Natural killer cell (primary cell): ENCODE measurements around the gene USP6NL. TPM values are rescaled to one million over a fixed set of nuclear protein-coding genes. Genes with fewer than 3 reads are reported as not detected.

Source experiments
- ATAC-seq, 3 donors: fragments of 150-1000 bp in 2 of 3; fragments of 200-7000 bp in 1 of 3; cut with Tn5 transposase; 1 replicate in 1 of 3; 2 replicates in 2 of 3; pipeline ENCODE4 v1.10.0; 2021; ENCODE audit warnings: mild to moderate bottlenecking in 2 of 3, moderate library complexity in 2 of 3
- DNase-seq, 2 donors: peaks; one replicate each; pipeline versions ENCODE4 v3.0.0 to v3.0.0-alpha.2; 2013 to 2021; ENCODE audit warnings: mixed read lengths in 1 of 2
- H3K27ac ChIP-seq: one replicate; pipeline ENCODE4 v1.5.1; 2013; ENCODE audit warnings: mild to moderate bottlenecking, low read length
- H3K27me3 ChIP-seq: one replicate; pipeline ENCODE4 v1.6.1; 2013; ENCODE audit warnings: low read length; ENCODE audit not compliant: control insufficient read depth, insufficient read depth
- H3K36me3 ChIP-seq: one replicate; pipeline ENCODE4 v1.6.1; 2013; ENCODE audit warnings: low read length; ENCODE audit not compliant: control insufficient read depth, insufficient read depth
- H3K4me1 ChIP-seq: one replicate; pipeline ENCODE4 v1.6.1; 2013; ENCODE audit warnings: low read length; ENCODE audit not compliant: control insufficient read depth, insufficient read depth
- H3K4me3 ChIP-seq: one replicate; pipeline ENCODE4 v1.5.1; 2013; ENCODE audit warnings: low read length
- H3K9me3 ChIP-seq: one replicate; pipeline ENCODE4 v1.6.1; 2013; ENCODE audit warnings: low read length; ENCODE audit not compliant: control insufficient read depth, insufficient read depth
- H3K27ac Mint-ChIP-seq, 2 donors: one replicate each; pipeline ENCODE4 v1.8.0; 2022; ENCODE audit warnings: mild to moderate bottlenecking in 2 of 2, mixed read lengths in 2 of 2, moderate library complexity in 1 of 2
- H3K27me3 Mint-ChIP-seq, 2 donors: one replicate each; pipeline ENCODE4 v1.8.0; 2022; ENCODE audit warnings: low read depth in 2 of 2, mixed read lengths in 2 of 2
- H3K36me3 Mint-ChIP-seq: one replicate; pipeline ENCODE4 v1.8.0; 2022; ENCODE audit warnings: mixed read lengths
- H3K4me1 Mint-ChIP-seq, 2 donors: one replicate each; pipeline ENCODE4 v1.8.0; 2022; ENCODE audit warnings: mixed read lengths in 2 of 2
- H3K4me3 Mint-ChIP-seq: one replicate; pipeline ENCODE4 v1.8.0; 2022; ENCODE audit warnings: mild to moderate bottlenecking, moderate library complexity, mixed read lengths
- H3K9me3 Mint-ChIP-seq, 2 donors: one replicate each; pipeline ENCODE4 v1.8.0; 2022; ENCODE audit warnings: mixed read lengths in 2 of 2
- WGBS: methylation state at CpG from one replicate; pipeline ENCODE4 v1.1.7; 2013; ENCODE audit warnings: missing lambda C conversion rate; ENCODE audit not compliant: insufficient coverage; 5-methylcytosine and 5-hydroxymethylcytosine counted together
- intact Hi-C: fragments of 100-400 bp; cut with micrococcal nuclease; formaldehyde crosslinking; loops from one replicate; pipeline ENCODE4 v1.14.2; 2022
- total RNA-seq, 4 donors: library from RNA; stranded (reverse); fragments of 120-200 nt in 1 of 4; gene quantifications; one replicate each; pipeline versions ENCODE4 v1.2.3 to v1.2.4, GENCODE V29; 2013 to 2022
- TF ChIP-seq, protein P1 (sequence below): fragments of 200-600 bp; IDR thresholded peaks from one replicate; pipeline ENCODE4 v1.8.0; 2022; ENCODE audit warnings: antibody characterized with exemption

The USP6NL gene
- total RNA-seq, 3 donors from 2014 or later (not counting 1 experiment from before 2014, with no cell fraction given): 2.3 to 3.7 (median 2.5) TPM

DNA sequence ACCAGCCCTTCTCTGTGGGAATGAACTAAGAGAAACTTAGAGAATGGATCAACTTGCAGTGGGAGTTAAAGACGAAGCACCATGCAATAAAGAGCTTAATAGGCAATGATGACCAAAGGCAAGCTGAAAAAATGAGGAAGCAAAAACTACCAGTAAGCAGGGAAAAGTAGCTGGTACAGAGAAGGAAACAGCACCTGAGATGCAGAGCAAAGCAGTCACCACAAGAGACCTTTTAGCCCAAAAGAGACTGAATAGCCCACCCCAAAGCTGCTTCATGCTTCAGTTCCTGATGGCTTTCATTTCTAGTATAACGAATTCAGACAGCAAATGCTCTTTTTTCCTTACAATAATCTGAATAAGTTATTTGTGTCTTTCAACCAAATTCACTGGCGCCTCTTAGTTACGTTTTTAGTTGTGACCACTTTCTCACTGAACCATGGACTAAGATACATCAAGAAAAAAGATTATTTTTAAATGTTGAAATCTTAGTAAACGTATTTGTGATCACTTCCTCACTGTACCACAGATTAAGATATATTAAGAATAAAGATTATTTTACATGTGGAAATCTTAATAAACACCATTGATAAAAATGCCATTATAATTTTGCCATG lies 76.0 kb downstream of the USP6NL start:
- Histone ChIP-seq H3K27ac (no peak overlapping the region), H3K4me3 (no peak overlapping the region), H3K36me3 (no peaks in the 10 kb centered on the region), H3K4me1 (no peaks in the 10 kb centered on the region), H3K27me3 (no peaks in the 10 kb centered on the region), H3K9me3 (no peaks in the 10 kb centered on the region)
- no peaks in the 10 kb centered on the region for H3K27me3 Mint-ChIP-seq
- no peaks in the 10 kb centered on the region for H3K9me3 Mint-ChIP-seq
- H3K4me3 Mint-ChIP-seq: no peak overlapping the region
- DNase-seq (no peak), ATAC-seq (no peak)
- no peak overlapping the region for H3K27ac Mint-ChIP-seq
- WGBS: 57% methylated on average over 2 of the region's 5 CpGs
- H3K4me1 Mint-ChIP-seq: no peaks in the 10 kb centered on the region
- intact Hi-C loops: no loop called here
- H3K36me3 Mint-ChIP-seq: no peaks in the 10 kb centered on the region
- TF ChIP-seq, protein P1, sequence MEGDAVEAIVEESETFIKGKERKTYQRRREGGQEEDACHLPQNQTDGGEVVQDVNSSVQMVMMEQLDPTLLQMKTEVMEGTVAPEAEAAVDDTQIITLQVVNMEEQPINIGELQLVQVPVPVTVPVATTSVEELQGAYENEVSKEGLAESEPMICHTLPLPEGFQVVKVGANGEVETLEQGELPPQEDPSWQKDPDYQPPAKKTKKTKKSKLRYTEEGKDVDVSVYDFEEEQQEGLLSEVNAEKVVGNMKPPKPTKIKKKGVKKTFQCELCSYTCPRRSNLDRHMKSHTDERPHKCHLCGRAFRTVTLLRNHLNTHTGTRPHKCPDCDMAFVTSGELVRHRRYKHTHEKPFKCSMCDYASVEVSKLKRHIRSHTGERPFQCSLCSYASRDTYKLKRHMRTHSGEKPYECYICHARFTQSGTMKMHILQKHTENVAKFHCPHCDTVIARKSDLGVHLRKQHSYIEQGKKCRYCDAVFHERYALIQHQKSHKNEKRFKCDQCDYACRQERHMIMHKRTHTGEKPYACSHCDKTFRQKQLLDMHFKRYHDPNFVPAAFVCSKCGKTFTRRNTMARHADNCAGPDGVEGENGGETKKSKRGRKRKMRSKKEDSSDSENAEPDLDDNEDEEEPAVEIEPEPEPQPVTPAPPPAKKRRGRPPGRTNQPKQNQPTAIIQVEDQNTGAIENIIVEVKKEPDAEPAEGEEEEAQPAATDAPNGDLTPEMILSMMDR: no peak

DNA sequence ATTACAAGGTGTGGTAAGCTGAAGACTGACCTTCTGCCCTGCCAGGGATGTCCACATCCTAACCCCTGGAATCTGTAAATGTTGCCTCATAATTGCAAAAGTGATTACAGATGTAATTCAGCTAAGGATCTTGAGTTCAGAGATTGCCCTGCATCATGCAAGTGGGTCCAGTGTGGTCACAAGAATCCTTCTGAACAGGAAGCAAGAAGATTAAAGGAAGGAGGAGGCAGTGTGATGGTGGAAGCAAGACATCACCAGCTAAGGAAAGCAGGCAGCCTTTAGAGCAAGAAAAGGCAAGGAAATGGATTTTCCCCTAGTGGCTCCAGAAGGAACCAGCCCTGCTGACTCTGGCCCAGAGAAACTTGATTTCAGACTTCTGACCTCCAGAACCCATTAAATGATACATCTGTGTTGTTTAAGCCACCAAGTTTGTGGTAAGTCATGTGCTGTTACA lies 78.1 kb downstream of the USP6NL start:
- Histone ChIP-seq H3K4me1 (no peaks in the 10 kb centered on the region), H3K27ac (no peak overlapping the region), H3K4me3 (no peak overlapping the region), H3K36me3 (no peaks in the 10 kb centered on the region), H3K9me3 (no peaks in the 10 kb centered on the region), H3K27me3 (no peaks in the 10 kb centered on the region)
- ATAC-seq (no peak), DNase-seq (no peak)
- H3K27ac Mint-ChIP-seq: no peak overlapping the region
- no peaks in the 10 kb centered on the region for H3K27me3 Mint-ChIP-seq
- intact Hi-C loops: no loop called here
- H3K36me3 Mint-ChIP-seq: no peaks in the 10 kb centered on the region
- no peak overlapping the region for H3K4me3 Mint-ChIP-seq
- no peaks in the 10 kb centered on the region for H3K9me3 Mint-ChIP-seq
- TF ChIP-seq, protein P1: no peak
- H3K4me1 Mint-ChIP-seq: peaks cover 0 to 5% of the 10 kb centered on the region in 2 donors

DNA sequence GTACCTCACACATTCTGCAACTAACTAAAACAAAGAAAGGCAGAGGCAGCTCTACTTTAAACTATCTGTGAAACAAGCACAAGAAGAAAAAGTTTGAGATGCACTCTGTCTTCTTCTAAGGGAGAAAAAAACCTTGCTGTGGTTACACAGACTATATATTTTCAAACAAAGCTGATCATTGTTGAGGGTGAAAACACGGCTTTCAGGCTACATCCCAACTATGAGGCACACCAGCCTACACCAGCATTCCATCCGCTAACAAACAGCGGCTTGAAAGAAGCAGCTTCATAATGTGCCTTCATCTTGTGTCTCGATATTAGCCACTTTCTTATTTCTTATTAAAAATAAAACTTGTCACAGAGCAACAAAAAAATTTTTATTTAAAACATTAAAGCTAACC lies 79.1 kb downstream of the USP6NL start:
- peak overlapping the region; percentile 14 for H3K27ac ChIP-seq
- H3K4me3 ChIP-seq: no peak overlapping the region
- no peaks in the 10 kb centered on the region for H3K9me3 ChIP-seq
- no peaks in the 10 kb centered on the region for H3K36me3 ChIP-seq
- H3K27ac Mint-ChIP-seq: no peak overlapping the region
- 82% methylated on average over 4 of the region's 4 CpGs for WGBS
- no peaks in the 10 kb centered on the region for H3K4me1 ChIP-seq
- H3K4me3 Mint-ChIP-seq: no peak overlapping the region
- ATAC-seq: no peak
- H3K9me3 Mint-ChIP-seq: no peaks in the 10 kb centered on the region
- intact Hi-C loops: no loop called here
- TF ChIP-seq, protein P1: no peak
- H3K27me3 Mint-ChIP-seq: no peaks in the 10 kb centered on the region
- H3K27me3 ChIP-seq: no peaks in the 10 kb centered on the region
- H3K4me1 Mint-ChIP-seq: peaks cover 0 to 12% of the 10 kb centered on the region in 2 donors
- peak in 1 of 2 donors; percentile 14 for DNase-seq
- no peaks in the 10 kb centered on the region for H3K36me3 Mint-ChIP-seq

DNA sequence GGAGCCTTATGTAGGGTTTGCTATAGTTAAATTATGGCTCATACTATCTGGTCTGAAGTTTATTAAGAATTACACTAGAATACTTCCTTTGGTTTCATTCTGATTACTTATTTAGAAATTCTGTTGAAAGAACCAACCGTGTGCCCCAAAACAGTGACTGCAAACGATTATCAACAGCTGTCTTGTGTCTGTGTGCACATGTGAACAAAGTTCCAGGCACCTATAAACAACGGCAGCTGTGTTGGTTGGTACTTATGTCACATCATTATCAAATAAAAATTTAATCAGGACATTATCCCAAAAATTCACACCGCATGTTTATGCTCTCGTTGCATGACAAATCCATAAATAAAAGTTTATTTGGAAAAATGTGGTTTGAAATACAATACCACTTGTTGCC lies 80.6 kb downstream of the USP6NL start:
- Mint-ChIP-seq H3K4me1 (peaks cover 0 to 12% of the 10 kb centered on the region in 2 donors), H3K36me3 (no peaks in the 10 kb centered on the region), H3K27me3 (peaks cover 0 to 4% of the 10 kb centered on the region in 2 donors), H3K4me3 (no peak overlapping the region), H3K9me3 (no peaks in the 10 kb centered on the region), H3K27ac (no peak overlapping the region)
- Histone ChIP-seq H3K9me3 (no peaks in the 10 kb centered on the region), H3K36me3 (no peaks in the 10 kb centered on the region), H3K4me1 (no peaks in the 10 kb centered on the region), H3K27me3 (no peaks in the 10 kb centered on the region), H3K27ac (no peak overlapping the region), H3K4me3 (no peak overlapping the region)
- DNase-seq (no peak), ATAC-seq (no peak)
- intact Hi-C loops: no loop called here
- WGBS: 48% methylated on average over 3 of the region's 5 CpGs
- TF ChIP-seq, protein P1: no peak
